Right lung (tissue), 5 donors: ENCODE measurements around the gene BRSK2. TPM values are rescaled to one million over a fixed set of nuclear protein-coding genes. Genes with fewer than 3 reads are reported as not detected.
A peak's percentile ranks its signal among the peaks of the same experiment; 100 is the strongest.

Experiments
- DNase-seq, 2 donors: peaks; one replicate each; pipeline ENCODE4 v3.0.0-alpha.2; 2013
- polyA plus RNA-seq, 5 donors: library from polyadenylated mRNA; unstranded; fragments of 120-200 nt; gene quantifications; one replicate each; pipeline versions ENCODE4 v1.2.1 to v1.2.3, GENCODE V29; 2013; ENCODE audit warnings: inconsistent platforms in 1 of 5, low replicate concordance in 1 of 5; ENCODE audit not compliant: insufficient read length in 5 of 5, insufficient read depth in 1 of 5

BRSK2 gene
- polyA plus RNA-seq, 5 donors = 0.55 to 1.4 (median 0.67) TPM

DNA sequence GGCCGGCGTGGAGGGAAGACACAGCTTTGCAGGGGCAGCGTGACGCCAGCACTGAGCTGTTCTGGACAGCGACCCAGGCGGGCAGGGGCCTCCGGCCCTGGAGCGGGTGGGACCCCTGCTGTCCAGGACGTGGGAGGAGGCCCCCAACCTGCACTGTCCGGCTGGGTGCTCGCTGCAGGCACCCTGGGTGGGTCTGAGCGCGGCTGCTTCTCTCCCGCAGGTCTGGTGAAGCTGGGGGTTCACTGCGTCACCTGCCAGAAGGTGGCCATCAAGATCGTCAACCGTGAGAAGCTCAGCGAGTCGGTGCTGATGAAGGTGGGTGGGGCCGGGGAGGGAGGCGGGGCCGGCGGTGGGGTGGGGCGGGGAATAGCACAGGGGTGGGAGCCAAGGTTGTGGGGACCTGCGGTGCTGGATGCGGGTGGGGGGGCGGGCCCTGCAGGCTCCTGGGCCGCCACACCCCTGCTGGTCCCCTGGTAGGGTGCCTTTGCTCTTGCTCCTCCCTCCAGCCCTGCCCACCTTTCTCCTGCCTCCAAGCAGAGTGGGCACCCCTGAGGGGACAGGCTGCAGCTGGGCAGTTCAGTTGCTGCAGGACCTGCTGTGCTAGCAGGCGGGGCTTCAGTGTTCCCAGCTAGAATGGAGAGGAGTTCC lies 46.2 kb downstream of the BRSK2 start:
- no peak for DNase-seq

DNA sequence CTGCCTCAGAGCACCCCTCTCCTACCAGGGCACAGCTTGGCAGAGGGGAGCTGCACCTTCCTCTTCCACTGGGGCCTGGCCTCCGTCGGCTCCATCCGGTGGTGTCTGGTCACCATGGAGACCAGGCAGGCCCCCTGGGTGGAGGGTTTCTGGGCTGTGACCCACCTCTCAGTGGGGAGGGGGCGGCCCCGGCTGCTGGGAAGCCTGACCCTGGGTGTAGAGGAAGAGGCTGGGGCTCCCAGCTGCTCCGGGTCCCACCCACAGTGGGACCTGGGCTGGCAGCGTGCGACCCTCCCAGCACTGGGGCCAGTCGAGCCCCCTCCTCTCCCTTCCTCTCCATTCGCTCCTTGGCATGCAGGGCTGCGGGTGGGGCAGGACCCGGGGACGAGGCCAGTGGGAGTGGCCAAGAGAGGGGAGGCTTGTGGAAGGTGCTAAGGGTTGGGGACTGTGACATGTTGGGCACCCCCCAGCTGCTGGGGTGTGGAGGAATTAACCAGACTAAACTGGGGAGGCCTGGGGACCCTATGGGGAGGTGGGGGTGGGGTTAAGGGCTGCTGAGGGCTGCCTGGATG lies 46.8 kb downstream of the BRSK2 start:
- DNase-seq = no peak

DNA sequence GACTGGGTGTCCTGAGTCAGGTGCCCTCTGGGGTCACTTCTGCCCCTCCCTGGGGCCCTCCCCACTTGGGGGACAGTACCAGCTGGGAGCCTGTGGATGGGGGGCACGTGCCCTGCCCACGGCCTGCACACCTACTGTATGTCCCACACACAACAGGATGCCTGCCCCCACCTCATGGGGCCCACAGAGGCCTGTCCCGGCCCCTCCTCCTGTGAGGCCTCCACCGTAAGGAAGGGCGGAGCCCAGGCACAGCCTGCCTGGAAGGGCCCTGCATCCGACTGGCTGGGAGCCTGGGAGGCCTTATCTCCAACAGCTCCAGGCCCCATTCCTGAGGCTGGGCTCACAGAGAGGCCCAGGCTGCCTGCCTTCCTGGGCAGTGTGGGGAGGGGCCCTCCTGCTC lies 47.8 kb downstream of the BRSK2 start:
- DNase-seq = peak; percentile 48 to 52

- no peak for DNase-seq
Measured at GRCh38 chr11:1438261-1438966, 48.7 kb downstream of the BRSK2 start.

DNA sequence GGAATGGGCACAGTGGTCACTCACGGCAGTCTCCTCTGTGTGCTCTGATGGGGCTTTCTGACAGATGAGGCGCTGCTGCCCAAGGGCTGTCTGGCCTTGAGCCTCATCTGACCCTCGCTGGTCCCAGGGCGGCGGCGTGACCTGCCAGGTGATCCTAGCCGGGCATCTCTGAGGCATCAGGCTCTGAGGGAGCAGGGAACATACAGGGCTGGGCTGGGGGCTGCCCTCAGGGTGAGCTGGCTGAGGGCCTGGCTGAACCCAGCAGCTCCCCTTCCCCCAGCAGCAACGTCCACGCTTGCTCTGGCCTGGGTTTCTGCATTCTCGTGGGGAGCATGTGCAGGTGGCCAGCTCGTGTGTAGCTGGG lies 49.2 kb downstream of the BRSK2 start:
- no peak for DNase-seq

DNA sequence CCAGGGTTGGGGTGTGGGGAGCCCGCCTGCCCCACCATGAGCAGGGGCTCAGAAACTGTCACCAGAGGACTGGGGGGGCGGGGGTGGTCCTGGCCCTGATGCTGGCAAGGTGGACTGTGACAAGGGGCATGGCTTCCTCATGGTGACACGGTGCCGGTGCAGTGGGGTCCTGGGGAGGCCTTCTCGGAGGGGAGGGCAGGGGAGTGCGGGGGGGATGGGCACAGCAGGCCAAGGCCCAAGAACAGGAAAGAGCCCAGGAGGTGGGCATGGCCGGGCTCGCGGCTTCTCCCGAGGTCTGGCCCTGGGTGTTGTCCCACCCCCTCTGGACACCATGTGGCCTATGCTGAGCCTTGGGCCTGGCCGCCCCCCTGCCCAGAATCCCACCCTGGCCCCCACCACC lies 49.6 kb downstream of the BRSK2 start:
- DNase-seq = no peak

GRCh38 chr11:1440066-1440465 lies 50.3 kb downstream of the BRSK2 start:
- DNase-seq = no peak

GRCh38 chr11:1440496-1440895 lies 50.8 kb downstream of the BRSK2 start:
- no peak for DNase-seq

DNA sequence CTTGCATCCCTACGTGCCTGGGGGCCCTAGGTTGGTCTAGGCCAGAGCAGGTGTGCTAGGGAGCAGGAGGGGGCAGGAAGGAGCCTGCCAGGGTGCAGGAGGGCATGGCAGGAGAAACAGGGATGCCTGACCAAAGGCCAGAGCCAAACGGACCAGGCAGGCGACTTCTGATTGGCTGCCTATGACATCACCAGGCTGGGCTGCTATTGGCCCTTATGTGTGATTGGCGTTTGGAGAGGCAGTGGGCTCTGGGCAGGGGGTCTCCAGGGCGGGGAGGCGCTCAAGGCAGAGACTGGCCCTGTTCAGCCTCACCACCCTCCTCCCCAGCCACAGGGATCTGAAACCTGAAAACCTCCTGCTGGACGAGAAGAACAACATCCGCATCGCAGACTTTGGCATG lies 52.4 kb downstream of the BRSK2 start:
- no peak for DNase-seq

- DNase-seq = no peak
Measured at GRCh38 chr11:1442807-1443366, 53.2 kb downstream of the BRSK2 start.

GRCh38 chr11:1443737-1444136 lies 54.0 kb downstream of the BRSK2 start:
- DNase-seq = no peak

GRCh38 chr11:1444321-1444720 lies 54.6 kb downstream of the BRSK2 start:
- DNase-seq = no peak

DNA sequence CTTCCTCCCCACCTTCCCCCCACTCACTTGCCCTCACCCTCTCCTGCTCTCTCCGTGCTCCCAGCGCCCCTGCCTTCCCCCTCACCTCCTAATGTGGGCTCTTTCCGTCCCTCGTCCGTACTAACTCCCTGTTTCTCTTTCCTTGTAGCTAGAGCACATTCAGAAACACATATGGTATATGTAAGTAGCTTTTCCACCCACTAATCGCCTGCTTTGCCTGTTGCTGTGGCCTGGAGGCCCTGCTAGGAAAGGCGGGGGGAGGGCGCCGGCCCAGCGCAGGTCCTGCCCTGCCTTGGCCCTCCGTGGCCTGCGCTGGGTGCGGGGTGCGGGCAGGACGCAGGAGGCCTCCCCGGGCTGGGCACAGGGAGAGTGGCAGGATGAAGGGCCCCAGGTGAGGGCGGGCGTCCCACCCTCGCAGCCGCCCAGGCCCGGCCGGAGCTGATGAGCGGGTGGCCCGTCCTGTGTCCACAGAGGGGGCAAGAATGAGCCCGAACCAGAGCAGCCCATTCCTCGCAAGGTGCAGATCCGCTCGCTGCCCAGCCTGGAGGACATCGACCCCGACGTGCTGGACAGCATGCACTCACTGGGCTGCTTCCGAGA lies 55.2 kb downstream of the BRSK2 start:
- DNase-seq = no peak

DNA sequence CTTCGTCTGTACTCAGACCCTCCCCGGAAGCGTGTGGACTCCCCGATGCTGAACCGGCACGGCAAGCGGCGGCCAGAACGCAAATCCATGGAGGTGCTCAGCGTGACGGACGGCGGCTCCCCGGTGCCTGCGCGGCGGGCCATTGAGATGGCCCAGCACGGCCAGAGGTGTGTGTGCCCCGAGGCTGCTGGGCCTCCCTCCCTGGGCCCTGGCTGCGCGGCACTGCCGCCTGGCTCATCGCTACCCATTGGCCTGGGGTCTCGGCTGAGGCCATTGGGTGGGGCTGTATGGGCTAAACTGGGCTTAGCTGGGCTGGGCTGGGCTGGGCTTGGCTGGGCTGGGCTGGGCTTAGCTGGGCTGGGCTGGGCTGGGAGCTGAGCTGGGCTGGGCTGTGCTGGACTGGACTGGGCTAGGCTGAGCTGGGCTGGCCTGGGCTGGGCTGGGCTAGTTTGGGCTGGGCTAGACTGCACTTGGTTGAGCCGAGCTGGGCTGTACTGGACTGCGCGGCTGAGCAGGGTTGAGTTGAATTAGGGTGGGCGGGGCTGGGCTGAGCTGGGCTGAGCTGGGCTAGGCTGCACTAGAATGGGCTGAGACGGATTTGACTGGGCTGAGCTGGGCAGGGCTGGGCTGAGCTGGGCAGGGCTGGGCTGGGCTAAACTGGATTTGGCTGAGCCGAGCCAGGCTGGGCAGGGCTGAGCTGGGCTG lies 56.2 kb downstream of the BRSK2 start:
- DNase-seq = no peak

DNA sequence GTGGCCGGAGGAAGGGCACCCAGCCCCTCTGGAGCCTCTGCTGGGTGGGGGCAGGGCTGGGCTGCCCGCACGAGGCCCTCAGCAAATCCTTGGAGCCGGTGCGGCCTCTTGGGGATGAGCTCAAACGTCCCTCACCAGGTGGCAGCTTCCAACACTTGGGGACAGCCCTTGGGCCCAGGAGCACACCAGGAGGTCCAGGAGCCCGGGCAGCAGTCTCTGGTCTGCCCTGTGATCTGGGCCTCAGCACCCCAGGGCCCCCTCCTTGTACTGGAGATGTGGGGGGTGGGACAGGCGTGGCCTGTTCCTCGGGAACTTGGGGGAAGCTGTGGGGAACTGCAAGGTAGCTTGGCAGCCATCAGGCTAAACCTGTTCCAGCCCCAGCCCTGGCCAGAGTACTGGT lies 56.9 kb downstream of the BRSK2 start:
- no peak for DNase-seq

GRCh38 chr11:1447845-1448825 lies 58.4 kb downstream of the BRSK2 start:
- no peak for DNase-seq

- no peak for DNase-seq
Measured at GRCh38 chr11:1448882-1449281, 59.1 kb downstream of the BRSK2 start.

DNA sequence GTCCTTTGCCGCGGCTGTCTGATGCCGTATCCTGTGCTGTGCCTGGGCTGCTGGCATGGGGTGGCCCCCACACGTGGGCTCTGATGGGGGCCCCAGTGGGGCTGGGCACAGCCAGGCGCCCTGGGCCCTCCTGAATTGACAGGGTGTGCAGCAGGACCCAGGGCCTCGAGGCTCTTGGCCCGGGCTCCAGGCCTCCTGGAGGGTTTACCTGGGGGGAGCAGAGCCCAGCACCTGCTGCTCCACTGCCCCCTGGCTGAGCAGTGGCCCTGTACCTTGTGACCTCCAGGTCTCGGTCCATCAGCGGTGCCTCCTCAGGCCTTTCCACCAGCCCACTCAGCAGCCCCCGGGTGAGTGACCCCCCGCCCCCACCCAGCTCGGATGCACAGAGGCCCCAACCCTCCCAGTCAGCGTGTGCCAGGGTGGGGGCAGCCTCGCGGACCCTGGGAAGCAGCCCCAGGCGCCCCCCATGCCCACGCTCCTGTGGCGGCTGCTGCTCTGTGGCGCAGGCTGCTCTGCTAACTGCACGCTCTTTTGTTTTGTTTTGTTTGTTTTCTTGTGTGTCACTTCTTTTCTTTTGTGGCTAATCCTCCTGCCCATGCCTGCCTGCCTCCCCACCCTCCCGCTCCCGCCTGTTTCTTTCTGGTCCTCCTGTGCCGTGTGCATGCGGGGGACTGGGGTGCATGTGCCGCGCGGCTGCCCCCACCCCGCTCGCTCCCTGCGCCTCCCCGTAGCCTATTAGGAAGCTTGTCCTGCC lies 59.9 kb downstream of the BRSK2 start:
- no peak for DNase-seq

DNA sequence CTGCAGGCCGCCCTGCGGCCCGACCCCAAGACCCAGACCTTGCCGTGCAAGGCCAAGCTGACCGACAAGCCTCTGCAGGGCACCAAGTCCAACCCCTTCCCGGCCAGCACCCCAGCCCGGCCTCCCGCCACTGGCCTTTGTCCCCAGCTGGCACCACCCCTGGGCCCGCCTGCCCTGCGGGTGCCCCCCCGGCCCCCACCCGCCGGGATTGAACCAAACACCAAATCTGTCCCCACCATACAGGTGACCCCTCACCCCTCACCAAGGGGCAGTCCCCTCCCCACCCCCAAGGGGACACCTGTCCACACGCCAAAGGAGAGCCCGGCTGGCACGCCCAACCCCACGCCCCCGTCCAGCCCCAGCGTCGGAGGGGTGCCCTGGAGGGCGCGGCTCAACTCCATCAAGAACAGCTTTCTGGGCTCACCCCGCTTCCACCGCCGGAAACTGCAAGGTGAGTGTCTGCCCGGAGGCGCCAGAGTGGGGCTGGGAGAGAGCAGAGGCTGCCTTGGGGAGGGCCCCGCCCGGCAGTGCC lies 60.7 kb downstream of the BRSK2 start:
- DNase-seq = no peak
